Measurements from ENCODE around the gene PRDX4.

GRCh38 chrX:23656684-23657083 is 10.6 kb upstream of the PRDX4 start:
- no peak for TF ChIP-seq CTCF (IDR thresholded peaks at IDR 0.05)
- TF ChIP-seq EZH2 (IDR thresholded peaks at IDR 0.05; ENCODE audit: borderline replicate concordance, insufficient read depth, low read depth, low read length, poor library complexity, severe bottlenecking): no peak
